Sigmoid colon (tissue), 7 donors: ENCODE measurements around the gene RASAL2. TPM values are rescaled to one million over a fixed set of nuclear protein-coding genes. Genes with fewer than 3 reads are reported as not detected.

ENCODE experiments used
- DNase-seq: peaks from one replicate; pipeline ENCODE4 v3.0.0-alpha.2; 2019
- H3K27ac ChIP-seq, 4 donors: fragments of 200-600 bp; sonication (generic); one replicate each; pipeline ENCODE4 v1.5.1; 2016 to 2019; ENCODE audit warnings: mild to moderate bottlenecking in 1 of 4
- H3K27me3 ChIP-seq, 3 donors: fragments of 200-600 bp; sonication (generic); one replicate each; pipeline ENCODE4 v1.5.1; 2019; ENCODE audit warnings: mild to moderate bottlenecking in 1 of 3
- H3K36me3 ChIP-seq, 4 donors: fragments of 200-600 bp; sonication (generic); one replicate each; pipeline ENCODE4 v1.5.1; 2016 to 2019
- H3K4me1 ChIP-seq, 4 donors: fragments of 200-600 bp; sonication (generic); one replicate each; pipeline ENCODE4 v1.5.1; 2017 to 2019
- H3K4me3 ChIP-seq, 4 donors: fragments of 200-600 bp; sonication (generic); one replicate each; pipeline ENCODE4 v1.5.1; 2017 to 2019; ENCODE audit warnings: mild to moderate bottlenecking in 2 of 4, moderate library complexity in 1 of 4
- H3K9me3 ChIP-seq, 4 donors: fragments of 200-600 bp in 3 of 4; sonication (generic) in 3 of 4; one replicate each; pipeline versions ENCODE4 v1.5.1 to v1.6.1; 2013 to 2019
- EP300 ChIP-seq, 4 donors: sonication (generic); formaldehyde crosslinking; IDR thresholded peaks; one replicate each; pipeline ENCODE4 v1.6.1; 2017; ENCODE audit warnings: antibody characterized with exemption in 4 of 4
- POLR2A ChIP-seq, 2 donors: fragments of 450-650 bp; IDR thresholded peaks; one replicate each; pipeline ENCODE4 v1.6.1; 2016; ENCODE audit warnings: antibody characterized with exemption in 2 of 2, mild to moderate bottlenecking in 2 of 2, moderate library complexity in 2 of 2
- POLR2AphosphoS5 ChIP-seq, 4 donors: sonication (generic); formaldehyde crosslinking; IDR thresholded peaks; one replicate each; pipeline ENCODE4 v1.6.1; 2017; ENCODE audit warnings: antibody characterized with exemption in 4 of 4
- WGBS, 2 donors: extraction: QIAGEN DNeasy Blood & Tissue Kit; methylation state at CpG; one replicate each; pipeline ENCODE4 v1.1.7; 2013; 5-methylcytosine and 5-hydroxymethylcytosine counted together
- intact Hi-C: fragments of 100-400 bp; cut with DNase I; formaldehyde crosslinking; loops from one replicate; pipeline ENCODE4 v1.15.1; 2023
- polyA plus RNA-seq, 3 donors: library from polyadenylated mRNA; stranded (reverse); fragments of 200-250 nt; gene quantifications; one replicate each; pipeline ENCODE4 v1.2.3, GENCODE V29; 2013
- total RNA-seq, 4 donors: library from RNA; depleted of rRNA; stranded (reverse); fragments of >200 nt; gene quantifications; one replicate each; pipeline ENCODE4 v1.1.0, GENCODE V29; 2016
- TF ChIP-seq, protein P1 (sequence below), 4 experiments: fragments of 450-650 bp in 3 of 4; fragments of 200-600 bp in 1 of 4; IDR thresholded peaks; one replicate each; pipeline ENCODE4 v1.5.1; 2016 to 2019; ENCODE audit warnings: antibody characterized with exemption in 4 of 4, mild to moderate bottlenecking in 3 of 4, moderate library complexity in 2 of 4
- donor health status: healthy with polysubstance abuse.
- donor health status: Bipolar disorder and iron deficiency.
- donor health status: healthy.

RASAL2 gene
- total and polyA plus RNA-seq, 7 donors = 0.92 to 25.5 (median 11.1) TPM

- 64 to 86% methylated on average over 6 of the region's 6 CpGs for WGBS, 2 donors
- H3K27me3 ChIP-seq = no peaks in the 10 kb centered on the region
- TF ChIP-seq POLR2A (IDR thresholded peaks at IDR 0.05) = no peak
- DNase-seq = no peak
- intact Hi-C loops = no loop called here
- H3K4me1 ChIP-seq = no peaks in the 10 kb centered on the region
- no peaks in the 10 kb centered on the region for H3K9me3 ChIP-seq
- H3K4me3 ChIP-seq = no peak overlapping the region
- no peaks in the 10 kb centered on the region for H3K36me3 ChIP-seq
- H3K27ac ChIP-seq = no peak overlapping the region
Observed at GRCh38 chr1:178066908-178067614, 26.8 kb upstream of the RASAL2 start.

DNA sequence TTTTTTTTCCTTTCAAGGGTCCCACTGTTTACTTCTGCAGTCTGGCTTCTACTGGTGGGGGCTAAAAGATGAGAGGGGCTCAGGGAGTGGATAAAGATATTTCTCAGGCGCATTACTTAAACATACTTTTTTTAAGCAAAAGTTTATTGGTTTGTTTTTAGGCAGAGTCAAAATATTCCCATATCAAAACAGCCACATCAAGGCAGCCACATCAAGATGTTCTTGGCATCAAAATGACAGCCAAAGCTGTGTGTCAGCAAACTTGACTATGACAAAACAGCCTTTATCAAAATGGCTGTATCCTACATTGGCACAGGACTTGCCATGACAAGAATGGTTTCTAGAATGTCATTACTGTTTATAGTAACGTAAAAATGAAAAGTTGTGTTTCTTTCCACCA lies 22.1 kb upstream of the RASAL2 start:
- intact Hi-C loops = no loop called here
- DNase-seq = no peak
- Histone ChIP-seq H3K4me1 (no peaks in the 10 kb centered on the region), H3K4me3 (no peak overlapping the region), H3K36me3 (no peaks in the 10 kb centered on the region), H3K27me3 (no peaks in the 10 kb centered on the region), H3K27ac (no peak overlapping the region), H3K9me3 (no peaks in the 10 kb centered on the region)
- TF ChIP-seq, protein P1, sequence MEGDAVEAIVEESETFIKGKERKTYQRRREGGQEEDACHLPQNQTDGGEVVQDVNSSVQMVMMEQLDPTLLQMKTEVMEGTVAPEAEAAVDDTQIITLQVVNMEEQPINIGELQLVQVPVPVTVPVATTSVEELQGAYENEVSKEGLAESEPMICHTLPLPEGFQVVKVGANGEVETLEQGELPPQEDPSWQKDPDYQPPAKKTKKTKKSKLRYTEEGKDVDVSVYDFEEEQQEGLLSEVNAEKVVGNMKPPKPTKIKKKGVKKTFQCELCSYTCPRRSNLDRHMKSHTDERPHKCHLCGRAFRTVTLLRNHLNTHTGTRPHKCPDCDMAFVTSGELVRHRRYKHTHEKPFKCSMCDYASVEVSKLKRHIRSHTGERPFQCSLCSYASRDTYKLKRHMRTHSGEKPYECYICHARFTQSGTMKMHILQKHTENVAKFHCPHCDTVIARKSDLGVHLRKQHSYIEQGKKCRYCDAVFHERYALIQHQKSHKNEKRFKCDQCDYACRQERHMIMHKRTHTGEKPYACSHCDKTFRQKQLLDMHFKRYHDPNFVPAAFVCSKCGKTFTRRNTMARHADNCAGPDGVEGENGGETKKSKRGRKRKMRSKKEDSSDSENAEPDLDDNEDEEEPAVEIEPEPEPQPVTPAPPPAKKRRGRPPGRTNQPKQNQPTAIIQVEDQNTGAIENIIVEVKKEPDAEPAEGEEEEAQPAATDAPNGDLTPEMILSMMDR (IDR thresholded peaks at IDR 0.05) = no peak
- TF ChIP-seq POLR2AphosphoS5 (IDR thresholded peaks at IDR 0.05) = no peak
- no peak for TF ChIP-seq EP300 (IDR thresholded peaks at IDR 0.05)
- TF ChIP-seq POLR2A (IDR thresholded peaks at IDR 0.05) = no peak
- 88 to 92% methylated on average over 2 of the region's 2 CpGs for WGBS, 2 donors

DNA sequence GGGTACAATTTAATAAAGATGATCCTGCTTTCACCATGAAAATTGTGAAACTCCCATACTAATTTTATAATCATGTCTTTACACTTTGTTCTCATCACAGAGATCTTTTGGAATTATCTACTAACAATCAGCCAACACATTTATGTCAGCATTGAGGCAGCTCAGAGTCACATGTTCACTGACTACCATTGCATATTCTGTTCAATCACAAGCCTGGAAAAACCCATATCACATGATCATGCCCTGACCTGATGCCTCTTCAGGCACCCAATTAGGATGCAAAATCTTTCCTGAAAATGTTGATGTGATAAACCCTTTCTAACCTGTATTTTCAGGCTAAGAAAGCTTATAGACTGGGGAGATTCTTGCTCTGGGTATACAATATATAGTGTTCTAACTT lies 21.6 kb upstream of the RASAL2 start:
- no peaks in the 10 kb centered on the region for H3K36me3 ChIP-seq
- H3K4me3 ChIP-seq = no peak overlapping the region
- no peak for TF ChIP-seq POLR2AphosphoS5 (IDR thresholded peaks at IDR 0.05)
- TF ChIP-seq EP300 (IDR thresholded peaks at IDR 0.05) = no peak
- TF ChIP-seq POLR2A (IDR thresholded peaks at IDR 0.05) = no peak
- TF ChIP-seq, protein P1 (IDR thresholded peaks at IDR 0.05) = no peak
- H3K27ac ChIP-seq = no peak overlapping the region
- DNase-seq = no peak
- no peaks in the 10 kb centered on the region for H3K27me3 ChIP-seq
- H3K4me1 ChIP-seq = no peaks in the 10 kb centered on the region
- H3K9me3 ChIP-seq = no peaks in the 10 kb centered on the region
- intact Hi-C loops = no loop called here

DNA sequence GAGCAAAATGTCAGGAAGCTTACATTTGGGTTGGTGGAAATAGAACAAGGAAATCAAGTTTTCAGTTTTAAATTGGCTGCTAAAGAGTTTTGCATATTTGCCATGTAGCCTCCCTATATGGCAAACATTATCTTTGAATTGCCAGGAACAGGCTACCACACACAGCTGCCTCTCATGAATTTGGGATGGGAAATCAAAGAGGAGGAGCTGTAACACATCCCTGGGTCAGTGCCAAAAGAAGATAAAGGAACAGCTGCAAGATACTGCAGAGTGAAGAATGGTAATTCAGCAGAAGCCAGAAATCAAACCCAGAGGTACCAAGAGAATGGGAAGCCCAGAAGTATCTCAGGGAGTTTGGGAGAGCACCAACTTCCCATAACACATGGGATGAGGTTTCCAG lies 18.6 kb upstream of the RASAL2 start:
- no peak overlapping the region for H3K4me3 ChIP-seq
- intact Hi-C loops = no loop called here
- DNase-seq = no peak
- H3K27me3 ChIP-seq = no peaks in the 10 kb centered on the region
- no peaks in the 10 kb centered on the region for H3K4me1 ChIP-seq
- H3K27ac ChIP-seq = no peak overlapping the region
- no peaks in the 10 kb centered on the region for H3K9me3 ChIP-seq
- TF ChIP-seq, protein P1 (IDR thresholded peaks at IDR 0.05) = no peak
- TF ChIP-seq POLR2AphosphoS5 (IDR thresholded peaks at IDR 0.05) (no peak), EP300 (IDR thresholded peaks at IDR 0.05) (no peak), POLR2A (IDR thresholded peaks at IDR 0.05) (no peak)
- H3K36me3 ChIP-seq = no peaks in the 10 kb centered on the region

GRCh38 chr1:178076607-178077006 lies 17.3 kb upstream of the RASAL2 start:
- no peak overlapping the region for H3K27ac ChIP-seq
- intact Hi-C loops = no loop called here
- no peak for TF ChIP-seq POLR2AphosphoS5 (IDR thresholded peaks at IDR 0.05)
- TF ChIP-seq EP300 (IDR thresholded peaks at IDR 0.05) = no peak
- no peak for TF ChIP-seq POLR2A (IDR thresholded peaks at IDR 0.05)
- TF ChIP-seq, protein P1 (IDR thresholded peaks at IDR 0.05) = no peak
- no peaks in the 10 kb centered on the region for H3K4me1 ChIP-seq
- DNase-seq = no peak
- H3K36me3 ChIP-seq = no peaks in the 10 kb centered on the region
- 58 to 86% methylated on average over 2 of the region's 2 CpGs for WGBS, 2 donors
- H3K4me3 ChIP-seq = no peak overlapping the region
- H3K27me3 ChIP-seq = no peaks in the 10 kb centered on the region
- H3K9me3 ChIP-seq = no peaks in the 10 kb centered on the region
